GM21423 (cell line): ENCODE data around the gene APLF.

ENCODE experiments used
- ATAC-seq: cut with Tn5 transposase; IDR thresholded peaks from one replicate; pipeline ENCODE4 v1.9.1; 2021; ENCODE audit warnings: mild to moderate bottlenecking, moderate library complexity; ENCODE audit not compliant: unreplicated experiment

The APLF gene

GRCh38 chr2:68467077-68467960 is at the start of gene APLF, which contains the start of gene FBXO48:
APLF (plus strand) TSS chr2:68467585; CDS start chr2:68467732, 147 bp downstream.
FBXO48 (minus strand) TSS chr2:68467294; CDS start chr2:68465145, 2,149 bp downstream.
- peak; percentile 96 for ATAC-seq

- ATAC-seq, result no peak
Observed at GRCh38 chr2:68417926-68418325, 49.5 kb upstream of the APLF start.

- no peak for ATAC-seq
Observed at GRCh38 chr2:68418419-68418818, 49.0 kb upstream of the APLF start.

- no peak for ATAC-seq
Observed at GRCh38 chr2:68418855-68419254, 48.5 kb upstream of the APLF start.

- no peak for ATAC-seq
Observed at GRCh38 chr2:68420254-68420910, 47.0 kb upstream of the APLF start.

GRCh38 chr2:68423966-68424650 is 43.3 kb upstream of the APLF start:
- peak; percentile 88 for ATAC-seq

GRCh38 chr2:68425503-68425902 is 41.9 kb upstream of the APLF start:
- ATAC-seq, result no peak

GRCh38 chr2:68426446-68426845 is 40.9 kb upstream of the APLF start:
- no peak for ATAC-seq

GRCh38 chr2:68426848-68427579 is 40.4 kb upstream of the APLF start:
- ATAC-seq, result no peak

GRCh38 chr2:68428126-68428525 is 39.3 kb upstream of the APLF start:
- no peak for ATAC-seq

GRCh38 chr2:68428746-68429145 is 38.6 kb upstream of the APLF start:
- ATAC-seq, result no peak

- ATAC-seq, result no peak
Observed at GRCh38 chr2:68429311-68429826, 38.0 kb upstream of the APLF start.

GRCh38 chr2:68431316-68431972 is 35.9 kb upstream of the APLF start:
- no peak for ATAC-seq

GRCh38 chr2:68432696-68433658 is 34.4 kb upstream of the APLF start:
- no peak for ATAC-seq

- ATAC-seq, result no peak
Observed at GRCh38 chr2:68434981-68435380, 32.4 kb upstream of the APLF start.

- ATAC-seq, result no peak
Observed at GRCh38 chr2:68435615-68436014, 31.8 kb upstream of the APLF start.

- ATAC-seq, result no peak
Observed at GRCh38 chr2:68436270-68436669, 31.1 kb upstream of the APLF start.

GRCh38 chr2:68438455-68439303 is 28.7 kb upstream of the APLF start:
- ATAC-seq, result no peak
